Osteocyte (in vitro differentiated cells): ENCODE data around the gene SOCS2. TPM values are rescaled to one million over a fixed set of nuclear protein-coding genes. Genes with fewer than 3 reads are reported as not detected.

Experiments used
- DNase-seq: peaks from one replicate; pipeline ENCODE4 v3.0.0; 2021; ENCODE audit warnings: mixed read lengths; ENCODE audit not compliant: unreplicated experiment; ENCODE audit errors: extremely low spot score
- H3K27ac Mint-ChIP-seq: one replicate; pipeline ENCODE4 v1.8.0; 2021; ENCODE audit warnings: mild to moderate bottlenecking, mixed read lengths; ENCODE audit not compliant: unreplicated experiment
- H3K27me3 Mint-ChIP-seq: one replicate; pipeline ENCODE4 v1.8.0; 2021; ENCODE audit warnings: mixed read lengths; ENCODE audit not compliant: unreplicated experiment
- H3K36me3 Mint-ChIP-seq: one replicate; pipeline ENCODE4 v1.8.0; 2021; ENCODE audit warnings: mixed read lengths; ENCODE audit not compliant: unreplicated experiment
- H3K4me1 Mint-ChIP-seq: one replicate; pipeline ENCODE4 v1.8.0; 2021; ENCODE audit warnings: mixed read lengths; ENCODE audit not compliant: unreplicated experiment
- H3K4me3 Mint-ChIP-seq: one replicate; pipeline ENCODE4 v1.8.0; 2021; ENCODE audit warnings: mild to moderate bottlenecking, moderate library complexity, mixed read lengths; ENCODE audit not compliant: unreplicated experiment
- H3K9me3 Mint-ChIP-seq: one replicate; pipeline ENCODE4 v1.8.0; 2021; ENCODE audit warnings: mixed read lengths; ENCODE audit not compliant: unreplicated experiment
- CTCF ChIP-seq: fragments of 200-600 bp; sonication (generic); IDR thresholded peaks from 2 replicates; pipeline ENCODE4 v1.5.0; 2021; ENCODE audit warnings: antibody characterized with exemption, mild to moderate bottlenecking, moderate library complexity
- total RNA-seq: library from RNA; stranded (reverse); gene quantifications from 2 replicates; pipeline ENCODE4 v1.2.1, GENCODE V29; 2021

The SOCS2 gene
- total RNA-seq, 1 donor from 2014 or later: 28.1 TPM

GRCh38 chr12:93540466-93540865 is 32.0 kb upstream of the SOCS2 start:
- H3K27me3 Mint-ChIP-seq: no peaks in the 10 kb centered on the region
- peaks cover 26% of the 10 kb centered on the region for H3K4me1 Mint-ChIP-seq
- no peak for TF ChIP-seq CTCF
- peaks cover 14% of the 10 kb centered on the region for H3K36me3 Mint-ChIP-seq
- no peak overlapping the region for H3K4me3 Mint-ChIP-seq
- H3K9me3 Mint-ChIP-seq: no peaks in the 10 kb centered on the region
- DNase-seq: no peak
- H3K27ac Mint-ChIP-seq: peak overlapping the region; percentile 48

DNA sequence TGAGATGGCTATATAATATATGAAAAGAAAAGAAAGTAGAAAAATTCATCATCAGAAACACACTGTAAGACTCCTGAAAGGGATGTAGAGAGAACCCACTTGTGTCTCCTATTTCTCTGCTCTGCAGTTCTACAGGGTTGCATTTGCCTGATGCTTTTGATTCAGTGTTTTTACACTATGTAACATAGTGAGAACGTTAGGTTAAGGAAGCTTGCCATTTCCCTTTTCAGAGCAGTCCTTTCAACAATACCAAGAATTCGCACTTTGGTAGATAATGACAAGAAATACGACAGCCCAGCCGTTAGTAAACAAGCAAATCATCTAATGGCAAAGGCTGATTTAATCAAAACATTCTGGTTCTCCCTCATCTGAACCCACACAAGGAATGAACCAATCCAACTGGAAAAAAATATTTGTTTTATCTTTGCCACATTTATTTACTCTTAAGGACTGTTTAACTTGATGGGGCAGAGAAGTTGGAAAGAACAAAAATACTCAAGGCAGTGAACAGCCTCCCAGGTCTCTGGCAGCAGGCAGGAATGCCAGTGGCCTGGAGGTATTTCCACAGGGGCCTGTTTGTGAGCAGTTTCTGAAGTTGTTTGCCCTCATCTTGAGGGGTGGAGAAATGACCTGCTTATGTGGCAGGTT is 30.8 kb upstream of the SOCS2 start:
- H3K4me1 Mint-ChIP-seq: peaks cover 25% of the 10 kb centered on the region
- H3K27ac Mint-ChIP-seq: peak overlapping the region; percentile 9
- no peak for TF ChIP-seq CTCF

GRCh38 chr12:93547778-93548177 is 24.7 kb upstream of the SOCS2 start:
- Mint-ChIP-seq H3K4me3 (no peak overlapping the region), H3K4me1 (peaks cover 7% of the 10 kb centered on the region), H3K27me3 (no peaks in the 10 kb centered on the region), H3K36me3 (peaks cover 19% of the 10 kb centered on the region), H3K27ac (no peak overlapping the region), H3K9me3 (no peaks in the 10 kb centered on the region)
- DNase-seq: peak; percentile 4
- no peak for TF ChIP-seq CTCF

More for the DNA sequence above, 30.8 kb upstream of the SOCS2 start:
- Mint-ChIP-seq H3K4me3 (no peak overlapping the region), H3K27me3 (no peaks in the 10 kb centered on the region), H3K9me3 (no peaks in the 10 kb centered on the region), H3K36me3 (peaks cover 14% of the 10 kb centered on the region)
- peak; percentile 63 for DNase-seq

DNA sequence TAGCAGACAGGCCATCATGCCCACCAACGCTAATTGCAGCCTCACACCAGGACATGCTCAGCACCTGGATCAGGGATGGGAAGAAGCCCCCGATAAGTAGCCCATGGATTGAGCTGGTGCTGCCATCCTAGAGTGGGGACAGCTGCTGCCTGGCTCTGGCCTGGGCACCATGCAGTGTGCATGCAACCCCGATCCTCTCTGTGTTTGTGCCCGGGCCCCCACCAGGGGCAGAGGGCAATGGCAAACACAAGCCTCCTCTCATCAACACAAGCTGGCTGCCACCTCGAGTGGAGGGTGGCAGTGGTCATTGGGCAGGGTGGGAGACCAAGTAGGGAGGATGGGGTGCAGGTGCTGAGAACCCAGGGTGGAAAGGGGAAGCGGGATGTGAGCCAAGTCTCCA is 23.3 kb upstream of the SOCS2 start:
- TF ChIP-seq CTCF: no peak
- no peaks in the 10 kb centered on the region for H3K9me3 Mint-ChIP-seq
- H3K4me1 Mint-ChIP-seq: peaks cover 7% of the 10 kb centered on the region
- no peak overlapping the region for H3K27ac Mint-ChIP-seq
- no peak overlapping the region for H3K4me3 Mint-ChIP-seq
- DNase-seq: peak; percentile 59
- H3K27me3 Mint-ChIP-seq: no peaks in the 10 kb centered on the region
- peaks cover 18% of the 10 kb centered on the region for H3K36me3 Mint-ChIP-seq

DNA sequence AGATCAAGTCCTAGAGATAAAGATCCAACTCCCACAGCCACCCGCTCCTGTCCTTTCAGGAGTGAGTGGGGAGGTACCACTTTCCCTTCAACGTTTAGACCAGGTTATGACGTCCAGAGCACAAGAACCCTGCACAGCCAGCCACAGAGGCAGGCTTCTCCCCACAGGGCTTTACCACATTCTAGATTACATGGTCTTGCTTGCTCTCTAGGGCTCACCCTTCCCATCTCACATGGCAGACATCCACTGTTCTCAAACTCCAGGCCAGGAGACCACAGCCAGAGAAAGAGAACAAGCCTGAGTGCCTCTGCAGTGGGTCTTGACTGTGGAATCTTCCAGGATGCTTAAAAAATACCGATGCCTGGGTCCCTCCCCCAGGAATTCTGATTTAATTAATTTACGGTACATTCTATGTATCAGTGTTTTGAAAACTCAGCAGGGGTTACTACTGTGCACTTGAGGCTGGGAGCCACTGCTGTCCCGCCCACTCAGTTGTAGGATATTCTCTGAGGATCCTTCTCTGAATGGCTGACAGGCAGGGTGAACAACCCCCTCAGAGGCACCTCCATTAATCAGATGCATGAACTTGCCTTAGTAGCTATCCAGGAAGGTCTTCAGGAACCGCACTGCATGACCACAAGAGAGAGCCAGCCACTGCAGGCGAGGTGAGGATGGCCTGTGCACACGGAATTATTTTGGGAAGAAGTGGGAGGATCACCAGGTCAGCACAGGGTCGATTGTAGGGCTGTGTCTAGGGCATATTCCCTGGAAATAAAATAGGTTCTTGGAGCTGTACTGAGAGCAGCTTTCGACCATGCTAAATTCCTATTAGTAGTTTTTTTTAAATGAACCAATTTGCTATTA is 21.5 kb upstream of the SOCS2 start:
- Mint-ChIP-seq H3K36me3 (peaks cover 17% of the 10 kb centered on the region), H3K27ac (peak overlapping the region; percentile 28), H3K4me1 (peaks cover 7% of the 10 kb centered on the region), H3K9me3 (peaks cover 6% of the 10 kb centered on the region), H3K4me3 (no peak overlapping the region), H3K27me3 (no peaks in the 10 kb centered on the region)
- no peak for DNase-seq
- no peak for TF ChIP-seq CTCF
